Parathyroid adenoma (tissue), 2 donors: ENCODE measurements around the gene SURF2.

Experiments
- H2AFZ ChIP-seq: fragments of 300-600 bp; sonication (generic); one replicate; pipeline ENCODE4 v1.7.0; 2017; ENCODE audit warnings: antibody characterized with exemption, mild to moderate bottlenecking
- H3K27ac ChIP-seq: fragments of 300-600 bp; sonication (generic); one replicate; pipeline ENCODE4 v1.7.0; 2017
- H3K27me3 ChIP-seq: fragments of 300-600 bp; sonication (generic); one replicate; pipeline ENCODE4 v1.7.0; 2017; ENCODE audit warnings: low read length; ENCODE audit not compliant: control insufficient read depth, insufficient read depth
- H3K36me3 ChIP-seq: fragments of 300-600 bp; sonication (generic); one replicate; pipeline ENCODE4 v1.7.0; 2017; ENCODE audit warnings: low read length; ENCODE audit not compliant: control insufficient read depth, insufficient read depth
- H3K4me1 ChIP-seq: fragments of 300-600 bp; sonication (generic); one replicate; pipeline ENCODE4 v1.7.0; 2017; ENCODE audit warnings: control low read depth
- H3K4me2 ChIP-seq: fragments of 300-600 bp; sonication (generic); one replicate; pipeline ENCODE4 v1.7.0; 2017; ENCODE audit warnings: low read length
- H3K4me3 ChIP-seq: fragments of 300-600 bp; sonication (generic); one replicate; pipeline ENCODE4 v1.7.0; 2017; ENCODE audit warnings: low read depth, low read length
- H3K79me2 ChIP-seq: fragments of 300-600 bp; sonication (generic); one replicate; pipeline ENCODE4 v1.7.0; 2017; ENCODE audit warnings: control low read depth
- H3K9ac ChIP-seq: fragments of 300-600 bp; sonication (generic); one replicate; pipeline ENCODE4 v1.7.0; 2017; ENCODE audit warnings: mild to moderate bottlenecking
- H3K9me3 ChIP-seq: fragments of 300-600 bp; sonication (generic); one replicate; pipeline ENCODE4 v1.7.0; 2017; ENCODE audit warnings: low read length; ENCODE audit not compliant: control insufficient read depth
- CTCF ChIP-seq: fragments of 300-600 bp; sonication (generic); IDR thresholded peaks from one replicate; pipeline ENCODE4 v1.7.0; 2017; ENCODE audit warnings: antibody characterized with exemption, mild to moderate bottlenecking
- donor health status: primary hyperparathyroidism.

SURF2 gene

GRCh38 chr9:133341369-133342068 is 14.8 kb upstream of the SURF2 start:
- no peak for TF ChIP-seq CTCF
- Histone ChIP-seq H3K27ac (no peak overlapping the region), H3K36me3 (no peaks in the 10 kb centered on the region), H3K4me3 (no peak overlapping the region), H3K9me3 (no peaks in the 10 kb centered on the region), H3K79me2 (no peaks in the 10 kb centered on the region), H3K27me3 (no peaks in the 10 kb centered on the region), H2AFZ (no peak overlapping the region), H3K9ac (no peak overlapping the region), H3K4me1 (peaks cover under 1% of the 10 kb centered on the region), H3K4me2 (no peak overlapping the region)

- Histone ChIP-seq H3K4me2 (no peak overlapping the region), H3K27me3 (no peaks in the 10 kb centered on the region), H3K4me1 (no peaks in the 10 kb centered on the region), H3K9ac (no peak overlapping the region), H3K4me3 (no peak overlapping the region), H2AFZ (no peak overlapping the region), H3K27ac (no peak overlapping the region), H3K9me3 (no peaks in the 10 kb centered on the region), H3K36me3 (no peaks in the 10 kb centered on the region), H3K79me2 (no peaks in the 10 kb centered on the region)
- TF ChIP-seq CTCF, result no peak
These were observed 14.3 kb upstream of the SURF2 start for GRCh38 chr9:133342069-133342406.

- no peaks in the 10 kb centered on the region for H3K4me1 ChIP-seq
- H3K4me3 ChIP-seq, result no peak overlapping the region
- no peak overlapping the region for H3K4me2 ChIP-seq
- no peak for TF ChIP-seq CTCF
- H3K9ac ChIP-seq, result no peak overlapping the region
- H3K36me3 ChIP-seq, result no peaks in the 10 kb centered on the region
- no peaks in the 10 kb centered on the region for H3K27me3 ChIP-seq
- H3K9me3 ChIP-seq, result no peaks in the 10 kb centered on the region
- no peaks in the 10 kb centered on the region for H3K79me2 ChIP-seq
- no peak overlapping the region for H2AFZ ChIP-seq
- no peak overlapping the region for H3K27ac ChIP-seq
These were observed 13.8 kb upstream of the SURF2 start for GRCh38 chr9:133342570-133342969.

GRCh38 chr9:133344071-133344470 is 12.3 kb upstream of the SURF2 start:
- H3K27me3 ChIP-seq, result no peaks in the 10 kb centered on the region
- H3K4me3 ChIP-seq, result no peak overlapping the region
- no peak overlapping the region for H3K9ac ChIP-seq
- no peak for TF ChIP-seq CTCF
- no peak overlapping the region for H2AFZ ChIP-seq
- H3K4me2 ChIP-seq, result no peak overlapping the region
- H3K9me3 ChIP-seq, result no peaks in the 10 kb centered on the region
- no peaks in the 10 kb centered on the region for H3K79me2 ChIP-seq
- H3K4me1 ChIP-seq, result peaks cover 1% of the 10 kb centered on the region
- H3K27ac ChIP-seq, result no peak overlapping the region
- H3K36me3 ChIP-seq, result no peaks in the 10 kb centered on the region

- no peak overlapping the region for H3K4me3 ChIP-seq
- H3K4me2 ChIP-seq, result no peak overlapping the region
- no peak overlapping the region for H3K27ac ChIP-seq
- no peak for TF ChIP-seq CTCF
- H3K79me2 ChIP-seq, result no peaks in the 10 kb centered on the region
- H3K9me3 ChIP-seq, result no peaks in the 10 kb centered on the region
- H2AFZ ChIP-seq, result no peak overlapping the region
- H3K27me3 ChIP-seq, result no peaks in the 10 kb centered on the region
- peaks cover 3% of the 10 kb centered on the region for H3K4me1 ChIP-seq
- no peak overlapping the region for H3K9ac ChIP-seq
- H3K36me3 ChIP-seq, result no peaks in the 10 kb centered on the region
These were observed 11.4 kb upstream of the SURF2 start for GRCh38 chr9:133344979-133345378.
